CD4-positive, alpha-beta T cell (primary cell): ENCODE data around the gene CHST14. TPM values are rescaled to one million over a fixed set of nuclear protein-coding genes. Genes with fewer than 3 reads are reported as not detected.

Source experiments
- ATAC-seq: fragments of 200-7000 bp; cut with Tn5 transposase; one replicate; pipeline ENCODE4 v1.10.0; 2022; ENCODE audit warnings: mild to moderate bottlenecking; ENCODE audit not compliant: poor library complexity
- CTCF ChIA-PET: fragments of 350-600 bp; sonication (Branson Sonifier 250); formaldehyde crosslinking; loops from one replicate; lab custom pipeline; 2021; ENCODE audit warnings: antibody characterized with exemption, inconsistent platforms; lab: Charles Lee
- POLR2A ChIA-PET: fragments of 350-600 bp; sonication (Branson Sonifier 250); formaldehyde crosslinking; loops from one replicate; lab custom pipeline; 2021; ENCODE audit warnings: antibody characterized with exemption, inconsistent platforms; lab: Charles Lee
- DNase-seq, 14 experiments: peaks; one replicate each; pipeline ENCODE4 v3.0.0-alpha.2; 2013 to 2020; ENCODE audit warnings: mixed read lengths in 2 of 14
- H3K27ac ChIP-seq, 2 donors: one replicate each; pipeline versions ENCODE4 v1.5.1 to v1.7.0; 2013; ENCODE audit warnings: low read length in 2 of 2, low read depth in 1 of 2, mild to moderate bottlenecking in 1 of 2
- H3K27me3 ChIP-seq, 2 experiments: 1 replicate in 1 of 2; 2 replicates in 1 of 2; pipeline versions ENCODE4 v1.6.1 to v1.7.0; 2013; ENCODE audit warnings: low read length in 2 of 2, control low read depth in 1 of 2, mild to moderate bottlenecking in 1 of 2, moderate library complexity in 1 of 2; ENCODE audit not compliant: insufficient read depth in 2 of 2, control insufficient read depth in 1 of 2
- H3K36me3 ChIP-seq: one replicate; pipeline ENCODE4 v1.6.1; 2013; ENCODE audit warnings: low read length, control low read depth; ENCODE audit not compliant: insufficient read depth
- H3K4me1 ChIP-seq: one replicate; pipeline ENCODE4 v1.6.1; 2013; ENCODE audit warnings: low read length, control low read depth; ENCODE audit not compliant: insufficient read depth
- H3K4me3 ChIP-seq: one replicate; pipeline ENCODE4 v1.5.1; 2013; ENCODE audit warnings: mild to moderate bottlenecking, low read length, moderate library complexity
- H3K9me3 ChIP-seq, 2 experiments: 1 replicate in 1 of 2; 2 replicates in 1 of 2; pipeline versions ENCODE4 v1.6.1 to v1.7.0; 2013; ENCODE audit warnings: low read length in 2 of 2, mild to moderate bottlenecking in 2 of 2, control low read depth in 1 of 2, moderate library complexity in 1 of 2; ENCODE audit not compliant: control insufficient read depth in 1 of 2, insufficient read depth in 1 of 2
- H3K27ac Mint-ChIP-seq: one replicate; pipeline ENCODE4 v1.8.0; 2020; ENCODE audit warnings: mixed read lengths
- H3K27me3 Mint-ChIP-seq: one replicate; pipeline ENCODE4 v1.8.0; 2021; ENCODE audit warnings: mixed read lengths
- H3K36me3 Mint-ChIP-seq: one replicate; pipeline ENCODE4 v1.8.0; 2021; ENCODE audit warnings: low read depth, mixed read lengths
- H3K4me1 Mint-ChIP-seq: one replicate; pipeline ENCODE4 v1.8.0; 2021; ENCODE audit warnings: low read depth, mixed read lengths
- H3K4me3 Mint-ChIP-seq: one replicate; pipeline ENCODE4 v1.8.0; 2020; ENCODE audit warnings: mild to moderate bottlenecking, mixed read lengths
- H3K9me3 Mint-ChIP-seq: one replicate; pipeline ENCODE4 v1.8.0; 2020; ENCODE audit warnings: mixed read lengths
- intact Hi-C, 2 experiments: fragments of 100-400 bp; cut with DNase I in 1 of 2; cut with micrococcal nuclease in 1 of 2; formaldehyde crosslinking; loops; one replicate each; pipeline versions ENCODE4 v1.15.1 to v1.9.0; 2023 to 2025; cut with DNase I, micrococcal nuclease
- total RNA-seq, 174 experiments: library from RNA in 2 of 174; stranded (reverse) in 2 of 174; gene quantifications; one replicate each; pipeline ENCODE4 v1.2.3 and lab custom pipeline; 2021 to 2026
- TF ChIP-seq, protein P1 (sequence below): fragments of 200-600 bp; IDR thresholded peaks from one replicate; pipeline ENCODE4 v1.8.0; 2022; ENCODE audit warnings: antibody characterized with exemption, mild to moderate bottlenecking

The CHST14 gene
- total RNA-seq, 2 experiments from 2014 or later: 4.6 to 5.1 TPM

DNA sequence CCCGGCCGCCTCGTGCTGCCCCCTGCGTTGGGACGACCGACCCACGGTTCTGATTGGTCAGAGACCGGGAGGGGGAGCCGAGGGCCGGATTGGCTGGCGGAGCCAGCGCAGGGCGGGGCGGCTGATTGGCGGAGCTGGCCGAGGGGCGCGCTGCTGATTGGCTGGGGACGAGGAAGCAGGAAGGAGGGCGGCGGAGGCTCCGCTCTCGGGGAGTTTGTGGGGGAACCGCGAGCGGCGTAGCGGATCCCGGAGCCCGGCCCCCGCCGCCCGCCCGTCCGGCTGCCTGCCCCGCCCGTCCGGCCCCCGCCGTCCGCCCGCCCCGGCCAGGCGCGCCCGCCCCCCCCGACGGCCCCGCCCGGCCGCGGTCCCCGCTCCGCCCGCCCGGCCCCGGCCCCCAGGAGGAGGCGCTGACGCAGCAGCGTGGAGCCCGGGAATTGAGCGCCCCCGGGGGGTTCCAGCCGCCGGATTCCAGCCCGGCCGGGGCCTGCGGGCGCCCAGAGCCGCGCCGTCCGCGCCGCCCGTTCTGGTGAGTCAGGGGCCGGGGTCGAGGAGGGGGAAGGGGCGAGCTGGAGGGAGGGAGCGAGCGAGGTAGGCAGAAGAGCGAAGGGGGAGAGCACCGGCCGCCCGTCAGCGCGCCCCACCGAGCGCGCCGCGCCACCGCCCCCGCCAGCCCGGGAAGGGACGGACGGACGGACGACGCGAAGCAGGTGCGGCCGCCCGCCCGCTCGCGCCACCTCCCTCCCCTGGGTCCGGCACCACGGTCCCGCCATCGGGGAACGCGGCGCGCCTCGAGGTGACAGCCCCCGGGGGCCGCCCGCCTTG is 29.8 kb upstream of the CHST14 start, which contains the start of gene BAHD1:
BAHD1 (plus strand) TSS at position 211 of the 822 bp plus-strand sequence. CDS start 17,512 bp downstream, outside the sequence.
- DNase-seq (peak; percentile 84 to 96 (median 93)), ATAC-seq (peak; percentile 84)
- Mint-ChIP-seq H3K36me3 (peaks cover 10% of the 10 kb centered on the region), H3K4me1 (peaks cover 76% of the 10 kb centered on the region), H3K9me3 (no peaks in the 10 kb centered on the region), H3K4me3 (peak within 1 kb of the TSS; percentile 95), H3K27me3 (peaks cover 37% of the 10 kb centered on the region), H3K27ac (peak within 1 kb of the TSS; percentile 82)
- Histone ChIP-seq H3K27me3 (peaks cover 20 to 24% of the 10 kb centered on the region in 2 experiments), H3K4me3 (peak within 1 kb of the TSS; percentile 71), H3K9me3 (peaks cover 0 to 7% of the 10 kb centered on the region in 2 experiments), H3K4me1 (peaks cover 73% of the 10 kb centered on the region), H3K27ac (no peak within 1 kb of the TSS), H3K36me3 (peaks cover 3% of the 10 kb centered on the region)
- TF ChIP-seq, protein P1, sequence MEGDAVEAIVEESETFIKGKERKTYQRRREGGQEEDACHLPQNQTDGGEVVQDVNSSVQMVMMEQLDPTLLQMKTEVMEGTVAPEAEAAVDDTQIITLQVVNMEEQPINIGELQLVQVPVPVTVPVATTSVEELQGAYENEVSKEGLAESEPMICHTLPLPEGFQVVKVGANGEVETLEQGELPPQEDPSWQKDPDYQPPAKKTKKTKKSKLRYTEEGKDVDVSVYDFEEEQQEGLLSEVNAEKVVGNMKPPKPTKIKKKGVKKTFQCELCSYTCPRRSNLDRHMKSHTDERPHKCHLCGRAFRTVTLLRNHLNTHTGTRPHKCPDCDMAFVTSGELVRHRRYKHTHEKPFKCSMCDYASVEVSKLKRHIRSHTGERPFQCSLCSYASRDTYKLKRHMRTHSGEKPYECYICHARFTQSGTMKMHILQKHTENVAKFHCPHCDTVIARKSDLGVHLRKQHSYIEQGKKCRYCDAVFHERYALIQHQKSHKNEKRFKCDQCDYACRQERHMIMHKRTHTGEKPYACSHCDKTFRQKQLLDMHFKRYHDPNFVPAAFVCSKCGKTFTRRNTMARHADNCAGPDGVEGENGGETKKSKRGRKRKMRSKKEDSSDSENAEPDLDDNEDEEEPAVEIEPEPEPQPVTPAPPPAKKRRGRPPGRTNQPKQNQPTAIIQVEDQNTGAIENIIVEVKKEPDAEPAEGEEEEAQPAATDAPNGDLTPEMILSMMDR: no peak
- intact Hi-C loops: loop anchor here in 1 of 2 experiments (1.0 to 10.0 kb wide), 3 partner anchors 65 to 154 kb away; partner anchors contain the start of gene KNL1
- CTCF ChIA-PET: interaction anchor here (1.2 to 3.6 kb wide), 5 partner anchors 11 to 73 kb away, joined by 3 to 13 read pairs (median 4); no protein-coding TSS in a partner anchor
- POLR2A ChIA-PET: interaction anchor here (0.6 to 7.4 kb wide), 25 partner anchors 10 to 1219 kb away, joined by 3 to 106 read pairs (median 5); partner anchors contain the start of genes CCDC32, CHST14, DISP2 and INAFM2

DNA sequence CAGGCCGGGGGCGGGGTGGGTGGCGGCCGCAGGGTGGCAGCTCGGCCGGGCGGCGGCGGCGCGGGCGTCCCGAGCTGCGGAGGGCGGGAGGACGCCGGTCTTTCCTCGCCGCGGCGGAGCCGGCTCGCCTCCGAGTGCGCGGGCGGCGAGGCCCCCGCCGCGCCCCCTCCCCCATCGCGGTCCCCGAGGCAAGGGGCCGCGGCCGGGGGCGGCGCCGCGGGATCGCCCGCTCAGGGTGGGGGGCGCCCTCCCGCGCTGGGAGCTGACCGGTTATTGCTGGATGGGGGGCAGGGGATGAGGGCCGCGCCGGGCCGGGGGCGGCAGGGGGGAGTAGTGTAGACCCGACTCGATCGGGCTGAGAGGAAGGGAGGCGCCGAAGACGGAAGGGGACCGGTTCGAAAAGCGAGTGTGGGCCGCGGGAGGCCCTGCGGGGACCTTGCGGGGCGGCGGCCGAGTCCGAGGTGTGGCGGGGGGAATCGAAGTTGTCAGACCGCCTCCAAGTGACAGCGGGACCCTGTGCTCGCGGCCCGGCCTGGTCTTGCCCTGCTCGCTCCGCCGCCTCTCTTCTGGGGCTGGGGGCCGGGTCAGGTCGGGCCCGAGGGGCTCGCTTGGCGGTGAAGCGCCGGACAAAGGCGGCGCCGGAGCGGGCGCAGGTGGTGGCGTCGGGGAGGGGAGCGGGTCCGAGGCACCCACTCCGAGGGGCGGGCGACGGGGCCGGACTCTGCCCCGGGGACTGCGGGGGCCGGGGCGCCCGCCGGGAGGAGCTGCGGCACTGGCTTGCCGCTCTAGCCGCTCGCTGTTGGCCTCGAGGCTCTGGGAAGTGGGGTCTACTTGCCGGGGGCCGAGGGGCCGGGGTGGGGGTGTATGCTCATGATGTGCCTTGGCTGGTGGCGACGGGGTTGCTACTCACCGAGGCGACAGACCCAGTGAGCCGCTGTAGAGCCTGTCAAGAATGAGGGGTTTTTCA is 28.9 kb upstream of the CHST14 start:
- Mint-ChIP-seq H3K4me3 (peak overlapping the region; percentile 95), H3K27me3 (peaks cover 34% of the 10 kb centered on the region), H3K4me1 (peaks cover 78% of the 10 kb centered on the region), H3K9me3 (no peaks in the 10 kb centered on the region), H3K27ac (peak overlapping the region; percentile 82), H3K36me3 (peaks cover 10% of the 10 kb centered on the region)
- intact Hi-C loops: loop anchor here in 1 of 2 experiments (1.0 to 10.0 kb wide), 4 partner anchors 27 to 153 kb away; partner anchors contain the start of gene KNL1
- POLR2A ChIA-PET: interaction anchor here (0.9 to 7.4 kb wide), 13 partner anchors 12 to 314 kb away, joined by 3 to 106 read pairs (median 4); partner anchors contain the start of genes CCDC32, CHST14, INAFM2 and RAD51
- no peak overlapping the region for H3K27ac ChIP-seq
- DNase-seq (peak in 4 of 14 experiments; percentile 25 to 53 (median 44)), ATAC-seq (no peak)
- H3K27me3 ChIP-seq: peaks cover 15 to 20% of the 10 kb centered on the region in 2 experiments
- CTCF ChIA-PET: interaction anchor here (0.7 to 3.6 kb wide), 7 partner anchors 10 to 78 kb away, joined by 3 to 13 read pairs (median 4); no protein-coding TSS in a partner anchor
- peaks cover 71% of the 10 kb centered on the region for H3K4me1 ChIP-seq
- peaks cover 6% of the 10 kb centered on the region for H3K36me3 ChIP-seq
- TF ChIP-seq, protein P1: peak; percentile 21
- peak overlapping the region; percentile 64 for H3K4me3 ChIP-seq
- H3K9me3 ChIP-seq: peaks cover 0 to 7% of the 10 kb centered on the region in 2 experiments
